DND-41 (cell line): ENCODE measurements around the gene CYP3A7.

Experiments
- EZH2 ChIP-seq: IDR thresholded peaks from 3 replicates; pipeline ENCODE4 v1.6.1; 2012; ENCODE audit warnings: borderline replicate concordance, low read depth, mild to moderate bottlenecking, moderate library complexity, low read length, inconsistent platforms; ENCODE audit not compliant: severe bottlenecking
- TF ChIP-seq, protein P1 (sequence below): IDR thresholded peaks from 2 replicates; pipeline ENCODE4 v1.5.1; 2012; ENCODE audit warnings: borderline replicate concordance, low read length, moderate library complexity, mild to moderate bottlenecking; ENCODE audit not compliant: poor library complexity, severe bottlenecking; ENCODE audit errors: extremely low read depth

DNA sequence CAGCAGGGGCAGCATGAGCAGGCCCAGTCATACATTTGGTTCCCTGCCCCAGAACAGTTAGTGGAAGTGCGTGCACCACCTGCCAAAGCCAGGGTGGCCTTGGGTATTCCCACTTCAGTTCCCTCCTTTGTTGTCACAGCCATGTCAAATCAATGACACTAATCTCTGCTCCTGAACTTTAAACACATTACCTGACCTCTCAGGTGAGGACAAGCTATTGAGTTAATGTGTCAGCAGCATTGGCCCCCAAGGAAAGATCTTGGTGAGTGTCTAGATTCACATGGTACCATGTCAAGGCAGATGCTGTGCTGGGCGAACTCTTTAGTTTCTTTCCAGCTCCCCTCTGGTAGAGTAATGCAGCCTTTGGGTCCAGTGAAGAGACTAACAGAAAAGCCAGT is 57.3 kb downstream of the CYP3A7 start:
- TF ChIP-seq, protein P1, sequence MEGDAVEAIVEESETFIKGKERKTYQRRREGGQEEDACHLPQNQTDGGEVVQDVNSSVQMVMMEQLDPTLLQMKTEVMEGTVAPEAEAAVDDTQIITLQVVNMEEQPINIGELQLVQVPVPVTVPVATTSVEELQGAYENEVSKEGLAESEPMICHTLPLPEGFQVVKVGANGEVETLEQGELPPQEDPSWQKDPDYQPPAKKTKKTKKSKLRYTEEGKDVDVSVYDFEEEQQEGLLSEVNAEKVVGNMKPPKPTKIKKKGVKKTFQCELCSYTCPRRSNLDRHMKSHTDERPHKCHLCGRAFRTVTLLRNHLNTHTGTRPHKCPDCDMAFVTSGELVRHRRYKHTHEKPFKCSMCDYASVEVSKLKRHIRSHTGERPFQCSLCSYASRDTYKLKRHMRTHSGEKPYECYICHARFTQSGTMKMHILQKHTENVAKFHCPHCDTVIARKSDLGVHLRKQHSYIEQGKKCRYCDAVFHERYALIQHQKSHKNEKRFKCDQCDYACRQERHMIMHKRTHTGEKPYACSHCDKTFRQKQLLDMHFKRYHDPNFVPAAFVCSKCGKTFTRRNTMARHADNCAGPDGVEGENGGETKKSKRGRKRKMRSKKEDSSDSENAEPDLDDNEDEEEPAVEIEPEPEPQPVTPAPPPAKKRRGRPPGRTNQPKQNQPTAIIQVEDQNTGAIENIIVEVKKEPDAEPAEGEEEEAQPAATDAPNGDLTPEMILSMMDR: no peak
- TF ChIP-seq EZH2: no peak
